BLaER1 treated with 17β-estradiol and CSF1 and Interleukin-3, amounts not matched to agents 10 nM and 100 nM (cell line): ENCODE data around the gene PIK3C2B.

Experiments used
- H3K27ac ChIP-seq, 11 experiments: shearing (Covaris generic); formaldehyde crosslinking; 2 replicates each; pipeline ENCODE4 v1.8.1; 2022
- H3K27me3 ChIP-seq, 11 experiments: shearing (Covaris generic); formaldehyde crosslinking; 2 replicates each; pipeline ENCODE4 v1.8.1; 2022
- H3K36me3 ChIP-seq, 11 experiments: shearing (Covaris generic); formaldehyde crosslinking; 2 replicates each; pipeline ENCODE4 v1.8.1; 2022
- H3K4me1 ChIP-seq, 10 experiments: shearing (Covaris generic); formaldehyde crosslinking; 2 replicates each; pipeline ENCODE4 v1.8.1; 2022
- H3K4me2 ChIP-seq, 11 experiments: shearing (Covaris generic); formaldehyde crosslinking; 2 replicates each; pipeline ENCODE4 v1.8.1; 2022
- H3K4me3 ChIP-seq, 10 experiments: shearing (Covaris generic); formaldehyde crosslinking; 2 replicates each; pipeline ENCODE4 v1.8.1; 2022
- H3K9ac ChIP-seq, 11 experiments: shearing (Covaris generic); formaldehyde crosslinking; 2 replicates each; pipeline ENCODE4 v1.8.1; 2022
- H3K9me3 ChIP-seq, 11 experiments: shearing (Covaris generic); formaldehyde crosslinking; replicated peaks in 1 of 11; 2 replicates each; pipeline ENCODE4 v1.8.1; 2022
- H4K20me1 ChIP-seq, 11 experiments: shearing (Covaris generic); formaldehyde crosslinking; 2 replicates each; pipeline ENCODE4 v1.8.1; 2022
- Cebpa-rat ChIP-seq, 11 experiments: shearing (Covaris generic); IDR thresholded peaks; 2 replicates each; pipeline ENCODE4 v1.8.1; 2022

The PIK3C2B gene

GRCh38 chr1:204464701-204465100 lies 29.9 kb downstream of the PIK3C2B start:
- no peak for TF ChIP-seq Cebpa-rat (IDR thresholded peaks at IDR 0.05)
- Histone ChIP-seq H4K20me1 (peaks cover 0 to 37% (median 0%) of the 10 kb centered on the region in 11 experiments; a peak in 5 of 22 replicates), H3K4me1 (peaks cover 95 to 100% (median 98%) of the 10 kb centered on the region in 10 experiments), H3K27me3 (no peaks in the 10 kb centered on the region), H3K4me2 (peak overlapping the region; percentile 78 to 99 (median 93)), H3K9ac (peak overlapping the region in 10 of 11 experiments; percentile 3 to 46 (median 30); a peak in 12 of 22 replicates), H3K9me3 (no peaks in the 10 kb centered on the region), H3K36me3 (peaks cover 24 to 66% (median 43%) of the 10 kb centered on the region in 11 experiments), H3K27ac (peak overlapping the region; percentile 12 to 95 (median 92); a peak in 18 of 22 replicates), H3K4me3 (peak overlapping the region in 2 of 10 experiments; percentile 9 to 12; a peak in 2 of 20 replicates)

GRCh38 chr1:204464187-204464631 lies 30.4 kb downstream of the PIK3C2B start:
- peak overlapping the region in 2 of 10 experiments; percentile 9 to 12; a peak in 2 of 20 replicates for H3K4me3 ChIP-seq
- peaks cover 0 to 33% (median 0%) of the 10 kb centered on the region in 11 experiments; a peak in 5 of 22 replicates for H4K20me1 ChIP-seq
- TF ChIP-seq Cebpa-rat (IDR thresholded peaks at IDR 0.05): no peak
- peak overlapping the region; percentile 78 to 99 (median 93) for H3K4me2 ChIP-seq
- H3K4me1 ChIP-seq: peaks cover 95 to 100% (median 98%) of the 10 kb centered on the region in 10 experiments
- H3K27me3 ChIP-seq: no peaks in the 10 kb centered on the region
- H3K9me3 ChIP-seq: no peaks in the 10 kb centered on the region
- peak overlapping the region; percentile 12 to 95 (median 92); a peak in 18 of 22 replicates for H3K27ac ChIP-seq
- peaks cover 25 to 66% (median 43%) of the 10 kb centered on the region in 11 experiments for H3K36me3 ChIP-seq
- H3K9ac ChIP-seq: peak overlapping the region in 10 of 11 experiments; percentile 3 to 46 (median 30); a peak in 13 of 22 replicates

GRCh38 chr1:204463125-204464060 lies 31.2 kb downstream of the PIK3C2B start:
- no peaks in the 10 kb centered on the region for H3K27me3 ChIP-seq
- peak overlapping the region; percentile 78 to 99 (median 93) for H3K4me2 ChIP-seq
- peak overlapping the region in 9 of 11 experiments; percentile 80 to 96 (median 93); a peak in 15 of 22 replicates for H3K27ac ChIP-seq
- peak overlapping the region in 8 of 11 experiments; percentile 3 to 84 (median 58); a peak in 12 of 22 replicates for H3K9ac ChIP-seq
- H3K4me3 ChIP-seq: peak overlapping the region in 2 of 10 experiments; percentile 1 to 8; a peak in 4 of 20 replicates
- peaks cover 95 to 100% (median 98%) of the 10 kb centered on the region in 10 experiments for H3K4me1 ChIP-seq
- H3K36me3 ChIP-seq: peaks cover 23 to 66% (median 43%) of the 10 kb centered on the region in 11 experiments
- no peak for TF ChIP-seq Cebpa-rat (IDR thresholded peaks at IDR 0.05)
- no peaks in the 10 kb centered on the region for H3K9me3 ChIP-seq
- H4K20me1 ChIP-seq: peaks cover 0 to 28% (median 0%) of the 10 kb centered on the region in 11 experiments; a peak in 5 of 22 replicates

DNA sequence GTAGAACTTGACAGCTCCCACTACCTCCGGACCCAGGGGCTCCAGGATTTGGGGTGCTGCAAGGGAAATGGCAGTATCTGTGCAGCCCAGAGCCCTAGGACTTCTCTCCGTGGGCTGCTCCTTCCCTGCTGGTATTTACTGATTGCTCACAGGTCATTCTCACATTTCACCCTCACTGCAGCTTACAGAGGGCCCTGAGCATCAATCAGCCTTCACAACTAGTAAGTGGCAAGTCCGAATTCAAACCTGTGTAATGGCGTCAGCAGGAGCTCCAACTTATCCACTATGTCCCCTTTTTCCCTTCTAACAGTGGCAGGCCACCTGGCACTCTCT lies 32.4 kb downstream of the PIK3C2B start:
- no peaks in the 10 kb centered on the region for H3K27me3 ChIP-seq
- peaks cover 0 to 23% (median 0%) of the 10 kb centered on the region in 11 experiments; a peak in 5 of 22 replicates for H4K20me1 ChIP-seq
- peak overlapping the region in 8 of 10 experiments; percentile 26 to 61 (median 48); a peak in 13 of 20 replicates for H3K4me3 ChIP-seq
- H3K4me2 ChIP-seq: peak overlapping the region; percentile 78 to 99 (median 93)
- H3K4me1 ChIP-seq: peaks cover 83 to 99% (median 98%) of the 10 kb centered on the region in 10 experiments
- H3K9me3 ChIP-seq: no peaks in the 10 kb centered on the region
- H3K9ac ChIP-seq: peak overlapping the region; percentile 72 to 85 (median 81); a peak in 21 of 22 replicates
- H3K27ac ChIP-seq: peak overlapping the region; percentile 80 to 96 (median 91); a peak in 21 of 22 replicates
- H3K36me3 ChIP-seq: peaks cover 29 to 67% (median 48%) of the 10 kb centered on the region in 11 experiments
- TF ChIP-seq Cebpa-rat (IDR thresholded peaks at IDR 0.05): no peak

GRCh38 chr1:204461331-204462228 lies 33.0 kb downstream of the PIK3C2B start:
- peak overlapping the region; percentile 72 to 85 (median 81) for H3K9ac ChIP-seq
- peaks cover 0 to 17% (median 0%) of the 10 kb centered on the region in 11 experiments; a peak in 5 of 22 replicates for H4K20me1 ChIP-seq
- peaks cover 36 to 68% (median 53%) of the 10 kb centered on the region in 11 experiments for H3K36me3 ChIP-seq
- no peaks in the 10 kb centered on the region for H3K9me3 ChIP-seq
- no peak for TF ChIP-seq Cebpa-rat (IDR thresholded peaks at IDR 0.05)
- peak overlapping the region; percentile 80 to 96 (median 91) for H3K27ac ChIP-seq
- H3K4me3 ChIP-seq: peak overlapping the region in 8 of 10 experiments; percentile 30 to 61 (median 48); a peak in 16 of 20 replicates
- peak overlapping the region; percentile 78 to 99 (median 93) for H3K4me2 ChIP-seq
- H3K27me3 ChIP-seq: no peaks in the 10 kb centered on the region
- peaks cover 77 to 98% (median 96%) of the 10 kb centered on the region in 10 experiments for H3K4me1 ChIP-seq

DNA sequence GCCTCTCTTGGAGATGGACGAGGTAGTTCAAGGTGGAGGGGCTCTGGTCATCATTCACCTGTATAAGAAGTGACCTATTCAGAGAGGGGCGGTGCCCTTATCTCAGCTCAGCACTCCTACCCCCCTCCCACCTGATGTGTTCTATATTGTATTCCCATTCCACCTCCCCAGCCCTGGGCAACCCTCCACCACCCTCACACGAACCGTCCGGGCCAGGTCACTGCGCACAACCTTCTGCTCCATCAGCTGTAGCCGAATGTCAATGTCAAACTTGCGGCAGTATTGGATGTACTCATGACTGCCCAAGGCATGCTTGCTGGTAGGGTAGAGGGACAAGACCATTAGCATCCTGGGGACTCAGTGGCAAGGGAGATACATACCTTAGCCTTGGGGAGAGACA lies 34.3 kb downstream of the PIK3C2B start:
- Histone ChIP-seq H3K9ac (peak overlapping the region in 10 of 11 experiments; percentile 72 to 85 (median 80); a peak in 14 of 22 replicates), H3K9me3 (no peaks in the 10 kb centered on the region), H4K20me1 (peaks cover 0 to 15% (median 0%) of the 10 kb centered on the region in 11 experiments; a peak in 3 of 22 replicates), H3K4me2 (peak overlapping the region; percentile 78 to 99 (median 93)), H3K4me1 (peaks cover 65 to 96% (median 85%) of the 10 kb centered on the region in 10 experiments), H3K27ac (peak overlapping the region; percentile 80 to 96 (median 91); a peak in 21 of 22 replicates), H3K27me3 (no peaks in the 10 kb centered on the region), H3K4me3 (peak overlapping the region in 6 of 10 experiments; percentile 39 to 61 (median 52); a peak in 7 of 20 replicates), H3K36me3 (peaks cover 47 to 79% (median 64%) of the 10 kb centered on the region in 11 experiments)
- TF ChIP-seq Cebpa-rat (IDR thresholded peaks at IDR 0.05): no peak

DNA sequence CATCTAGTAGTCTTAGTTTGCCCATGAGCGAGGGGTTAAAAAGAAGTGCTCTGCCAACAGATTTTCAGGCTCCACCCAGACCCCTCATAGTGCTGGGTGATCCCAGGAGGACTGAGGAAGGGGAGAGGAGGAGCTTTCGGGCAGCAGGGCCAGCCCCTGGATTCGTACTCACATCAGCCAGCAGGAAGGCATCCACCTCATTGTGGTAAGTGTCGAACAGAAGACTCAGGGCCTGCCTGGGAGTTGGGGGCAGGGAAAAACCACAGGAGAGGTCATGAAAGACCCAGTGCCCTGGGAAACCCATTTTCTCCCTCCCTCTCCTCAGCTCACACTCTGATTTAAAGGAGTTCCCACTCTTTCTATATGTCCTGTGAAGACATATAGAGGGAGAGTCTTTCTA lies 34.9 kb downstream of the PIK3C2B start:
- Histone ChIP-seq H3K4me1 (peaks cover 58 to 89% (median 79%) of the 10 kb centered on the region in 10 experiments), H3K36me3 (peaks cover 52 to 84% (median 69%) of the 10 kb centered on the region in 11 experiments), H3K4me3 (peak overlapping the region in 6 of 10 experiments; percentile 5 to 61 (median 43); a peak in 8 of 20 replicates), H3K9me3 (no peaks in the 10 kb centered on the region), H3K27me3 (no peaks in the 10 kb centered on the region), H3K27ac (peak overlapping the region in 9 of 11 experiments; percentile 80 to 96 (median 91); a peak in 17 of 22 replicates), H3K4me2 (peak overlapping the region; percentile 78 to 99 (median 93)), H3K9ac (peak overlapping the region in 9 of 11 experiments; percentile 3 to 84 (median 22); a peak in 12 of 22 replicates), H4K20me1 (peaks cover 0 to 15% (median 0%) of the 10 kb centered on the region in 11 experiments; a peak in 3 of 22 replicates)
- TF ChIP-seq Cebpa-rat (IDR thresholded peaks at IDR 0.05): no peak
